ENCODE data around the gene DZIP3. TPM values are rescaled to one million over a fixed set of nuclear protein-coding genes. Genes with fewer than 3 reads are reported as not detected.

Gene DZIP3
- total RNA-seq, 1 donor from 2014 or later: 14.6 TPM

- H3K27ac ChIP-seq (ENCODE audit: low read depth, low read length): no peak overlapping the region
Measured at GRCh38 chr3:108718454-108718853, 128.9 kb downstream of the DZIP3 start.

GRCh38 chr3:108719178-108719806, 129.8 kb downstream of the DZIP3 start:
- Histone ChIP-seq H3K9ac (ENCODE audit: low read depth in 1 of 3, low read length in 3 of 3) (no peak overlapping the region), H3K36me3 (ENCODE audit: control insufficient read depth in 3 of 3, insufficient read depth in 3 of 3, low read length in 3 of 3) (no peaks in the 10 kb centered on the region), H3K27me3 (ENCODE audit: control insufficient read depth in 3 of 3, insufficient read depth in 3 of 3, low read length in 3 of 3) (no peaks in the 10 kb centered on the region), H3K4me1 (ENCODE audit: control insufficient read depth in 3 of 3, insufficient read depth in 3 of 3, low read length in 3 of 3) (no peaks in the 10 kb centered on the region), H3K4me3 (ENCODE audit: low read length in 3 of 3) (no peak overlapping the region), H3K27ac (ENCODE audit: low read depth, low read length) (no peak overlapping the region), H3K9me3 (ENCODE audit: control insufficient read depth in 3 of 3, low read length in 3 of 3) (no peaks in the 10 kb centered on the region)

More at GRCh38 chr3:108718454-108718853, 128.9 kb downstream of the DZIP3 start:
- H3K4me1 ChIP-seq (ENCODE audit: control insufficient read depth in 3 of 3, insufficient read depth in 3 of 3, low read length in 3 of 3): no peaks in the 10 kb centered on the region
- no peak overlapping the region for H3K4me3 ChIP-seq (ENCODE audit: low read length in 3 of 3)
- no peaks in the 10 kb centered on the region for H3K27me3 ChIP-seq (ENCODE audit: control insufficient read depth in 3 of 3, insufficient read depth in 3 of 3, low read length in 3 of 3)
- H3K36me3 ChIP-seq (ENCODE audit: control insufficient read depth in 3 of 3, insufficient read depth in 3 of 3, low read length in 3 of 3): no peaks in the 10 kb centered on the region
- no peak overlapping the region for H3K9ac ChIP-seq (ENCODE audit: low read depth in 1 of 3, low read length in 3 of 3)
- no peaks in the 10 kb centered on the region for H3K9me3 ChIP-seq (ENCODE audit: control insufficient read depth in 3 of 3, low read length in 3 of 3)

GRCh38 chr3:108722724-108723123, 133.2 kb downstream of the DZIP3 start:
- H3K4me3 ChIP-seq (ENCODE audit: low read length in 3 of 3): no peak overlapping the region

GRCh38 chr3:108724101-108724500, 134.6 kb downstream of the DZIP3 start:
- Histone ChIP-seq H3K27me3 (ENCODE audit: control insufficient read depth in 3 of 3, insufficient read depth in 3 of 3, low read length in 3 of 3) (no peaks in the 10 kb centered on the region), H3K36me3 (ENCODE audit: control insufficient read depth in 3 of 3, insufficient read depth in 3 of 3, low read length in 3 of 3) (no peaks in the 10 kb centered on the region), H3K4me1 (ENCODE audit: control insufficient read depth in 3 of 3, insufficient read depth in 3 of 3, low read length in 3 of 3) (no peaks in the 10 kb centered on the region), H3K27ac (ENCODE audit: low read depth, low read length) (no peak overlapping the region), H3K4me3 (ENCODE audit: low read length in 3 of 3) (no peak overlapping the region), H3K9me3 (ENCODE audit: control insufficient read depth in 3 of 3, low read length in 3 of 3) (peaks cover 0 to 2% (median 0%) of the 10 kb centered on the region in 3 donors), H3K9ac (ENCODE audit: low read depth in 1 of 3, low read length in 3 of 3) (no peak overlapping the region)

More at GRCh38 chr3:108722724-108723123, 133.2 kb downstream of the DZIP3 start:
- Histone ChIP-seq H3K36me3 (ENCODE audit: control insufficient read depth in 3 of 3, insufficient read depth in 3 of 3, low read length in 3 of 3) (no peaks in the 10 kb centered on the region), H3K27ac (ENCODE audit: low read depth, low read length) (no peak overlapping the region), H3K27me3 (ENCODE audit: control insufficient read depth in 3 of 3, insufficient read depth in 3 of 3, low read length in 3 of 3) (no peaks in the 10 kb centered on the region), H3K9me3 (ENCODE audit: control insufficient read depth in 3 of 3, low read length in 3 of 3) (peaks cover 0 to 2% (median 0%) of the 10 kb centered on the region in 3 donors), H3K4me1 (ENCODE audit: control insufficient read depth in 3 of 3, insufficient read depth in 3 of 3, low read length in 3 of 3) (no peaks in the 10 kb centered on the region), H3K9ac (ENCODE audit: low read depth in 1 of 3, low read length in 3 of 3) (no peak overlapping the region)

- Histone ChIP-seq H3K9ac (ENCODE audit: low read depth in 1 of 3, low read length in 3 of 3) (no peak overlapping the region), H3K4me1 (ENCODE audit: control insufficient read depth in 3 of 3, insufficient read depth in 3 of 3, low read length in 3 of 3) (no peaks in the 10 kb centered on the region), H3K4me3 (ENCODE audit: low read length in 3 of 3) (no peak overlapping the region), H3K27ac (ENCODE audit: low read depth, low read length) (no peak overlapping the region), H3K36me3 (ENCODE audit: control insufficient read depth in 3 of 3, insufficient read depth in 3 of 3, low read length in 3 of 3) (no peaks in the 10 kb centered on the region), H3K27me3 (ENCODE audit: control insufficient read depth in 3 of 3, insufficient read depth in 3 of 3, low read length in 3 of 3) (no peaks in the 10 kb centered on the region), H3K9me3 (ENCODE audit: control insufficient read depth in 3 of 3, low read length in 3 of 3) (peaks cover 0 to 2% (median 0%) of the 10 kb centered on the region in 3 donors)
Measured at GRCh38 chr3:108728105-108728504, 138.6 kb downstream of the DZIP3 start.

- no peak overlapping the region for H3K9ac ChIP-seq (ENCODE audit: low read depth in 1 of 3, low read length in 3 of 3)
- no peaks in the 10 kb centered on the region for H3K36me3 ChIP-seq (ENCODE audit: control insufficient read depth in 3 of 3, insufficient read depth in 3 of 3, low read length in 3 of 3)
- H3K4me1 ChIP-seq (ENCODE audit: control insufficient read depth in 3 of 3, insufficient read depth in 3 of 3, low read length in 3 of 3): no peaks in the 10 kb centered on the region
- H3K27ac ChIP-seq (ENCODE audit: low read depth, low read length): no peak overlapping the region
- no peaks in the 10 kb centered on the region for H3K27me3 ChIP-seq (ENCODE audit: control insufficient read depth in 3 of 3, insufficient read depth in 3 of 3, low read length in 3 of 3)
- no peak overlapping the region for H3K4me3 ChIP-seq (ENCODE audit: low read length in 3 of 3)
- H3K9me3 ChIP-seq (ENCODE audit: control insufficient read depth in 3 of 3, low read length in 3 of 3): peaks cover 0 to 2% (median 0%) of the 10 kb centered on the region in 3 donors
Measured at GRCh38 chr3:108728934-108729333, 139.4 kb downstream of the DZIP3 start.

GRCh38 chr3:108736821-108737220, 147.3 kb downstream of the DZIP3 start:
- no peaks in the 10 kb centered on the region for H3K9me3 ChIP-seq (ENCODE audit: control insufficient read depth in 3 of 3, low read length in 3 of 3)
- no peak overlapping the region for H3K4me3 ChIP-seq (ENCODE audit: low read length in 3 of 3)
- no peaks in the 10 kb centered on the region for H3K4me1 ChIP-seq (ENCODE audit: control insufficient read depth in 3 of 3, insufficient read depth in 3 of 3, low read length in 3 of 3)
- no peaks in the 10 kb centered on the region for H3K36me3 ChIP-seq (ENCODE audit: control insufficient read depth in 3 of 3, insufficient read depth in 3 of 3, low read length in 3 of 3)
- H3K27me3 ChIP-seq (ENCODE audit: control insufficient read depth in 3 of 3, insufficient read depth in 3 of 3, low read length in 3 of 3): no peaks in the 10 kb centered on the region
- H3K27ac ChIP-seq (ENCODE audit: low read depth, low read length): no peak overlapping the region
- H3K9ac ChIP-seq (ENCODE audit: low read depth in 1 of 3, low read length in 3 of 3): no peak overlapping the region

- no peak overlapping the region for H3K27ac ChIP-seq (ENCODE audit: low read depth, low read length)
- H3K4me1 ChIP-seq (ENCODE audit: control insufficient read depth in 3 of 3, insufficient read depth in 3 of 3, low read length in 3 of 3): no peaks in the 10 kb centered on the region
- no peak overlapping the region for H3K4me3 ChIP-seq (ENCODE audit: low read length in 3 of 3)
- H3K9ac ChIP-seq (ENCODE audit: low read depth in 1 of 3, low read length in 3 of 3): no peak overlapping the region
- H3K9me3 ChIP-seq (ENCODE audit: control insufficient read depth in 3 of 3, low read length in 3 of 3): peaks cover 0 to 3% (median 2%) of the 10 kb centered on the region in 3 donors
- H3K36me3 ChIP-seq (ENCODE audit: control insufficient read depth in 3 of 3, insufficient read depth in 3 of 3, low read length in 3 of 3): no peaks in the 10 kb centered on the region
- H3K27me3 ChIP-seq (ENCODE audit: control insufficient read depth in 3 of 3, insufficient read depth in 3 of 3, low read length in 3 of 3): no peaks in the 10 kb centered on the region
Measured at GRCh38 chr3:108742929-108743328, 153.4 kb downstream of the DZIP3 start.

Small RNA genes within 50 kb of the gene (small RNA-seq; reads per million reads assigned to genes)
- gene AC092185.1 (not detected), gene RF00156 (not detected)

Other genes with a start within 250 kb of the DZIP3 start
- gene MYH15, start 79.1 kb upstream of the DZIP3 start, total RNA-seq: 0.52 TPM
- gene CIP2A, start 284 bp upstream of the DZIP3 start, total RNA-seq: 6.8 TPM
- not detected for gene RETNLB, start 167.7 kb downstream of the DZIP3 start, total RNA-seq
- under 0.01 TPM for gene TRAT1, start 233.1 kb downstream of the DZIP3 start, total RNA-seq